Body of pancreas (tissue), 4 donors: ENCODE results near the gene HS3ST6.

Experiments
- POLR2A ChIP-seq, 3 donors: fragments of 450-650 bp; IDR thresholded peaks; one replicate each; pipeline ENCODE4 v1.6.1; 2016; ENCODE audit warnings: antibody characterized with exemption in 3 of 3, mild to moderate bottlenecking in 2 of 3
- TF ChIP-seq, protein P1 (sequence below), 7 experiments: fragments of 450-650 bp in 4 of 7; fragments of 200-600 bp in 3 of 7; sonication (generic) in 3 of 7; IDR thresholded peaks; one replicate each; pipeline ENCODE4 v1.5.1; 2016 to 2019; ENCODE audit warnings: antibody characterized with exemption in 7 of 7

DNA sequence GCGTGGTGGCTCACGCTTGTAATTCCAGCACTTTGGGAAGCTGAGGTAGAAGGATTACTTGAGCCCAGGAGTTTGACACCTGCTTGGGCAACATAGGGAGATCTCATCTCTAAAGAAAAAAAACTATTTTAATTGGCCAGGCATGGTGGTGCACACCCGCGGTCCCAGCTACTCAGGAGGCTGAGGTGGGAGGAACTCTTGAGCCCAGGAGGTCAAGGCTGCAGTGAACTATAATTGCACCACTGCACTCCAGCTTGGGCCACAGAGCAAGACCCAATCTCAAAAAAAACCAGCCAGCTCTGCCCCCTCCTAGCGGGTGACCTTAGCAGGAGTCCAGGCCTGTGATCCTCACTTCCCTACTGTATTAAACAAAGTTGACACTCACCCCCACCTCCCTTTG is 5.9 kb upstream of the HS3ST6 start:
- TF ChIP-seq POLR2A (IDR thresholded peaks at IDR 0.05) = no peak
- TF ChIP-seq, protein P1, sequence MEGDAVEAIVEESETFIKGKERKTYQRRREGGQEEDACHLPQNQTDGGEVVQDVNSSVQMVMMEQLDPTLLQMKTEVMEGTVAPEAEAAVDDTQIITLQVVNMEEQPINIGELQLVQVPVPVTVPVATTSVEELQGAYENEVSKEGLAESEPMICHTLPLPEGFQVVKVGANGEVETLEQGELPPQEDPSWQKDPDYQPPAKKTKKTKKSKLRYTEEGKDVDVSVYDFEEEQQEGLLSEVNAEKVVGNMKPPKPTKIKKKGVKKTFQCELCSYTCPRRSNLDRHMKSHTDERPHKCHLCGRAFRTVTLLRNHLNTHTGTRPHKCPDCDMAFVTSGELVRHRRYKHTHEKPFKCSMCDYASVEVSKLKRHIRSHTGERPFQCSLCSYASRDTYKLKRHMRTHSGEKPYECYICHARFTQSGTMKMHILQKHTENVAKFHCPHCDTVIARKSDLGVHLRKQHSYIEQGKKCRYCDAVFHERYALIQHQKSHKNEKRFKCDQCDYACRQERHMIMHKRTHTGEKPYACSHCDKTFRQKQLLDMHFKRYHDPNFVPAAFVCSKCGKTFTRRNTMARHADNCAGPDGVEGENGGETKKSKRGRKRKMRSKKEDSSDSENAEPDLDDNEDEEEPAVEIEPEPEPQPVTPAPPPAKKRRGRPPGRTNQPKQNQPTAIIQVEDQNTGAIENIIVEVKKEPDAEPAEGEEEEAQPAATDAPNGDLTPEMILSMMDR (IDR thresholded peaks at IDR 0.05) = no peak
